ENCODE measurements around the gene OR10J4. TPM values are rescaled to one million over a fixed set of nuclear protein-coding genes. Genes with fewer than 3 reads are reported as not detected.

Gene OR10J4
- total RNA-seq, 1 experiment from 2014 or later: not detected

DNA sequence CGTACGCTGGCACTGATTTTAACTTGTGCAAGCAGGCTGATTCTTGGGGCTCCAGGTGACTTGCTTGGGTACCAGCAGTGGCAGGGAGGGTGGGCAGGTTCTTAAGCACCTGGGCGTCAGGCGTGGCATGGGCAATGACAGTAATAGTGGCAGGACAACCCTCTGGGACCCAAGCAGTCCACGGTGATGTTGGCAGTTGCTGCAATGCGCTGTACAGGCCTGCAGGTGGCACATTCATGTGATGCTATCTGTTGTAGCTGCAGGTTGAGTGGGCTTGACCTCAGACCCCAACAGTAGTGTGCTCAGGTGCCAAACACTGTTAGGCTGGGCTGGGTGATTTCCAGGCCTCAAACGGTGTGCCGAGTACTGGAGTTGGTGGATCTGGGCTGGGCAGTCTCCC is 10.2 kb upstream of the OR10J4 start:
- ChIA-PET POLR2A (ENCODE audit: unreplicated experiment) (no interaction called here), CTCF (no interaction called here)
- no peak overlapping the region for H2AFZ ChIP-seq
- no peaks in the 10 kb centered on the region for H4K20me1 ChIP-seq (ENCODE audit: insufficient read depth)
- H3K4me3 ChIP-seq: no peak overlapping the region
- H3K4me2 ChIP-seq: no peak overlapping the region
- no peak overlapping the region for H3K27ac ChIP-seq
- 0 out of 2 replicates have a peak, but pooled peaks cover 4% of the 10 kb centered on the region for H3K9me3 ChIP-seq (ENCODE audit: insufficient read depth, low read depth)
- H3K27me3 ChIP-seq (ENCODE audit: insufficient read depth, low read depth): no peaks in the 10 kb centered on the region
- no peaks in the 10 kb centered on the region for H3F3A ChIP-seq (ENCODE audit: insufficient read depth, low read depth)
- no peaks in the 10 kb centered on the region for H3K9me2 ChIP-seq (ENCODE audit: insufficient read depth)
- no peaks in the 10 kb centered on the region for H3K4me1 ChIP-seq (replicated peaks; ENCODE audit: insufficient read depth)
- DNase-seq: no peak
- H3K36me3 ChIP-seq (ENCODE audit: low read depth): no peaks in the 10 kb centered on the region
- intact Hi-C loops (cut with micrococcal nuclease; ENCODE audit: unreplicated experiment): no loop called here
- no TSS peak for BruUV-seq (replicated peaks)
- TF ChIP-seq EZH2 (IDR thresholded peaks at IDR 0.05; ENCODE audit: low read depth): no peak
- TF ChIP-seq, protein P1, sequence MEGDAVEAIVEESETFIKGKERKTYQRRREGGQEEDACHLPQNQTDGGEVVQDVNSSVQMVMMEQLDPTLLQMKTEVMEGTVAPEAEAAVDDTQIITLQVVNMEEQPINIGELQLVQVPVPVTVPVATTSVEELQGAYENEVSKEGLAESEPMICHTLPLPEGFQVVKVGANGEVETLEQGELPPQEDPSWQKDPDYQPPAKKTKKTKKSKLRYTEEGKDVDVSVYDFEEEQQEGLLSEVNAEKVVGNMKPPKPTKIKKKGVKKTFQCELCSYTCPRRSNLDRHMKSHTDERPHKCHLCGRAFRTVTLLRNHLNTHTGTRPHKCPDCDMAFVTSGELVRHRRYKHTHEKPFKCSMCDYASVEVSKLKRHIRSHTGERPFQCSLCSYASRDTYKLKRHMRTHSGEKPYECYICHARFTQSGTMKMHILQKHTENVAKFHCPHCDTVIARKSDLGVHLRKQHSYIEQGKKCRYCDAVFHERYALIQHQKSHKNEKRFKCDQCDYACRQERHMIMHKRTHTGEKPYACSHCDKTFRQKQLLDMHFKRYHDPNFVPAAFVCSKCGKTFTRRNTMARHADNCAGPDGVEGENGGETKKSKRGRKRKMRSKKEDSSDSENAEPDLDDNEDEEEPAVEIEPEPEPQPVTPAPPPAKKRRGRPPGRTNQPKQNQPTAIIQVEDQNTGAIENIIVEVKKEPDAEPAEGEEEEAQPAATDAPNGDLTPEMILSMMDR (conservative IDR thresholded peaks at IDR 0.05): peak; percentile 38; the same call in 1 of the 2 replicates
- no peaks in the 10 kb centered on the region for H3K79me2 ChIP-seq (ENCODE audit: low read depth)

DNA sequence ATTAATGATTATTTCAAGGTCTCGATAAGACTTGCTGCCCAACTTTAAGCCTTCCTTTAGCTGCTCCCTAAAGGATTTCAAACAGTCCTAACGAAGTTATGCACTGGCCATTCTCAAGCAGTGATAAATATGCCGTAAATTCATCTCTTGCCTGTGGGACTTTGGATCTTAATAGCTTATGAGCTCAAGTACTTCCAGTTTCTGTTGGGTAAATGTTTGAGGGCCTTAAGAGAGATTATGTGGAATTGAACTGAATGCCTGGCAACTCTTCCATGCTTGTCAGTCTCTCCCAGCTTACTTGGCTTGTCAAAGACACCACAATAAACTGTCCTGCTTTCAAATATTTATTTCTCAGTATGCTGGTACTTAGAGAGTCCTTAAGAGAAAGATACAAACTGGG is 3.5 kb upstream of the OR10J4 start:
- no TSS peak for BruUV-seq (replicated peaks)
- DNase-seq: no peak
- Histone ChIP-seq H3K27me3 (ENCODE audit: insufficient read depth, low read depth) (peaks cover 21% of the 10 kb centered on the region), H3K9me3 (ENCODE audit: insufficient read depth, low read depth) (no peaks in the 10 kb centered on the region), H3F3A (ENCODE audit: insufficient read depth, low read depth) (no peaks in the 10 kb centered on the region), H3K9me2 (ENCODE audit: insufficient read depth) (no peaks in the 10 kb centered on the region), H3K4me3 (no peak overlapping the region), H2AFZ (no peak overlapping the region), H3K4me2 (no peak overlapping the region), H3K79me2 (ENCODE audit: low read depth) (no peaks in the 10 kb centered on the region), H3K4me1 (replicated peaks; ENCODE audit: insufficient read depth) (no peaks in the 10 kb centered on the region), H4K20me1 (ENCODE audit: insufficient read depth) (no peaks in the 10 kb centered on the region), H3K36me3 (ENCODE audit: low read depth) (no peaks in the 10 kb centered on the region), H3K27ac (no peak overlapping the region)
- intact Hi-C loops (cut with micrococcal nuclease; ENCODE audit: unreplicated experiment): no loop called here
- ChIA-PET CTCF (no interaction called here), POLR2A (ENCODE audit: unreplicated experiment) (no interaction called here)
- TF ChIP-seq, protein P1 (conservative IDR thresholded peaks at IDR 0.05): no peak

DNA sequence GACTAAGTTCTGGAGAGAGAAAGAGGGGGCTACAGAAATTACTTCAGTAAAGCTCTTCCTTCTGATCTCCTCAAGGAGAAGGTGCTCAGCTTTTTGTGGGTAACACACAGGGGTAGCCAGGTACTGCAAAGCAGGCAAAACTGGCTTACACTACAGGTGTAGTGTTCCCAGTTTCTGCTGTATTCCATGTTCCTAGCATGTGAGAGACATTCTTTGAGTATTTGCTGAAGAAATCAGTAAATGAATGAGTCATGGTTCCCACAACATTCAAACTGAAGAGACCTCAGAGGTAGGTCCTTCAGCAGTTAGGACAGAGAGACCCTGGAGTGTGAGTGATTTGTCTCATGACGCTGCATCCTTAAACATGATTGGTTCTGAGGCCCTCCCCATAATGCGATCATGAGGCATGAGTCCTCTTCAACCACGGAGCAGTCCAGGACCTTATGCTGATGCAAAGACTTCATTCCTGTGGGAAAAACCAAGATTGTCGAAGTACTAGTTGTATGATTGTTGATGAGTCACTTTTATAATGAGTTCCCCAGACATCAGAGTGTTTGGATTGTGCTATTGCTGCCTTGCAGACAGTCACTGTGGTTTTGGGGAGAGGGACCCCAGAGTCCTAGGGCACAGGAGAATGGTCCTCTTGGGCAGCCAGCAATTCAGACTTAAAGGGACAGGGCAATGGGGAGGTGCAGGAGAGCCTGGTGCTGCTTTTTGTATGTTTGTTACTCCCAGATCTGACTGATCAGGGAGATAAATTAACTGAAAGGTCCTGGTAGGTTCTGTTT is 2.7 kb upstream of the OR10J4 start:
- H3K36me3 ChIP-seq (ENCODE audit: low read depth): no peaks in the 10 kb centered on the region
- H3K9me3 ChIP-seq (ENCODE audit: insufficient read depth, low read depth): no peaks in the 10 kb centered on the region
- no peak overlapping the region for H3K4me2 ChIP-seq
- ChIA-PET POLR2A (ENCODE audit: unreplicated experiment) (no interaction called here), CTCF (no interaction called here)
- H3K4me3 ChIP-seq: no peak overlapping the region
- H3K27ac ChIP-seq: no peak overlapping the region
- no peaks in the 10 kb centered on the region for H3K79me2 ChIP-seq (ENCODE audit: low read depth)
- H4K20me1 ChIP-seq (ENCODE audit: insufficient read depth): no peaks in the 10 kb centered on the region
- no peaks in the 10 kb centered on the region for H3K9me2 ChIP-seq (ENCODE audit: insufficient read depth)
- intact Hi-C loops (cut with micrococcal nuclease; ENCODE audit: unreplicated experiment): no loop called here
- no peak for DNase-seq
- BruUV-seq (replicated peaks): no TSS peak
- H3K4me1 ChIP-seq (replicated peaks; ENCODE audit: insufficient read depth): no peaks in the 10 kb centered on the region
- TF ChIP-seq, protein P1 (conservative IDR thresholded peaks at IDR 0.05): no peak
- no peak for TF ChIP-seq EZH2 (IDR thresholded peaks at IDR 0.05; ENCODE audit: low read depth)
- no peaks in the 10 kb centered on the region for H3F3A ChIP-seq (ENCODE audit: insufficient read depth, low read depth)
- no peak overlapping the region for H2AFZ ChIP-seq
- H3K27me3 ChIP-seq (ENCODE audit: insufficient read depth, low read depth): peaks cover 21% of the 10 kb centered on the region

Data from PC-9 (cell line).